Prostate gland (tissue), 2 donors: ENCODE results near the gene LGALS1. TPM values are rescaled to one million over a fixed set of nuclear protein-coding genes. Genes with fewer than 3 reads are reported as not detected.

ENCODE experiments used
- DNase-seq: peaks from one replicate; pipeline ENCODE4 v3.0.0-alpha.2; 2019; ENCODE audit warnings: low spot score
- H3K27ac ChIP-seq, 2 donors: fragments of 200-600 bp; sonication (generic); 2 replicates each; pipeline ENCODE4 v1.5.1; 2017 to 2019
- H3K27me3 ChIP-seq: fragments of 200-600 bp; sonication (generic); replicated peaks from 2 replicates; pipeline ENCODE4 v1.5.1; 2019; ENCODE audit not compliant: insufficient read depth
- H3K36me3 ChIP-seq, 2 donors: fragments of 200-600 bp; sonication (generic); 1 replicate in 1 of 2; 2 replicates in 1 of 2; pipeline versions ENCODE4 v1.5.1 to v1.8.1; 2017 to 2019
- H3K4me1 ChIP-seq: fragments of 200-600 bp; sonication (generic); replicated peaks from 2 replicates; pipeline ENCODE4 v1.5.1; 2019
- H3K4me3 ChIP-seq, 2 donors: fragments of 200-600 bp; sonication (generic); 2 replicates each; pipeline ENCODE4 v1.5.1; 2017 to 2019
- H3K9me3 ChIP-seq: fragments of 200-600 bp; sonication (generic); 2 replicates; pipeline ENCODE4 v1.5.1; 2017
- POLR2A ChIP-seq: fragments of 450-650 bp; IDR thresholded peaks from one replicate; pipeline ENCODE4 v1.6.1; 2016; ENCODE audit warnings: antibody characterized with exemption, mild to moderate bottlenecking
- POLR2AphosphoS5 ChIP-seq: sonication (generic); formaldehyde crosslinking; IDR thresholded peaks from one replicate; pipeline ENCODE4 v1.6.1; 2017; ENCODE audit warnings: antibody characterized with exemption
- WGBS: methylation state at CpG from one replicate; pipeline ENCODE4 v1.1.5; 2018; 5-methylcytosine and 5-hydroxymethylcytosine counted together
- intact Hi-C: fragments of 100-400 bp; cut with DNase I; formaldehyde crosslinking; loops from one replicate; pipeline ENCODE4 v1.14.2; 2022
- small RNA-seq, 2 donors: library from RNA; depleted of rRNA; stranded (forward); fragments of <200 nt; gene quantifications; one replicate each; pipeline ENCODE3, GENCODE V24; 2016
- total RNA-seq, 2 donors: library from RNA; depleted of rRNA; stranded (reverse); fragments of >200 nt; gene quantifications; one replicate each; pipeline ENCODE4 v1.1.0, GENCODE V29; 2016
- TF ChIP-seq, protein P1 (sequence below), 4 experiments: fragments of 200-600 bp in 2 of 4; fragments of 450-650 bp in 2 of 4; sonication (generic) in 2 of 4; IDR thresholded peaks; 1 replicate in 3 of 4; 2 replicates in 1 of 4; pipeline ENCODE4 v1.5.1; 2016 to 2019; ENCODE audit warnings: antibody characterized with exemption in 4 of 4, mild to moderate bottlenecking in 2 of 4, moderate library complexity in 2 of 4

LGALS1 gene
- total RNA-seq, 2 donors from 2014 or later: 365 to 1,063 TPM

DNA sequence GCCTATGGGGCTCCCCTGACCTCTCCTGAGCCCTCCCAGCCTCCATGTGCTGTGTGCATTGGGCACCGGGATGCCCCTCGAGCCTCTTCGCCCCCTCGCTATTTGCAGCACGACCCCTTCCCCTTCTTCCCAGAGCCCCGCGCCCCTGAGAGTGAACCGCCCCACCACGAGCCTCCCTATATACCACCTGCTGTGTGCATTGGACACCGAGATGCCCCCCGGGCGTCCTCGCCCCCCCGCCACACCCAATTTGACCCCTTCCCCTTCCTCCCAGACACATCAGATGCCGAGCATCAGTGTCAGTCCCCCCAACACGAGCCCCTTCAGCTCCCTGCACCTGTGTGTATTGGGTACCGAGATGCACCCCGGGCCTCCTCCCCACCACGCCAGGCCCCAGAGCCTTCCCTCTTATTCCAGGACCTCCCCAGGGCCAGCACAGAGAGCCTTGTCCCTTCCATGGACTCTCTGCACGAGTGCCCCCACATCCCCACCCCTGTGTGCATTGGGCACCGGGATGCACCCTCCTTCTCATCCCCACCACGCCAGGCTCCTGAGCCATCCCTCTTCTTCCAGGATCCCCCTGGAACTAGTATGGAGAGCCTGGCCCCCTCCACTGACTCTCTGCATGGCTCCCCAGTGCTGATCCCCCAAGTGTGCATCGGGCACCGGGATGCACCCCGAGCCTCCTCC, 50.3 kb downstream of the LGALS1 start:
- DNase-seq: no peak
- H3K4me1 ChIP-seq: no peaks in the 10 kb centered on the region
- WGBS: 93% methylated on average over 25 of the region's 25 CpGs

DNA sequence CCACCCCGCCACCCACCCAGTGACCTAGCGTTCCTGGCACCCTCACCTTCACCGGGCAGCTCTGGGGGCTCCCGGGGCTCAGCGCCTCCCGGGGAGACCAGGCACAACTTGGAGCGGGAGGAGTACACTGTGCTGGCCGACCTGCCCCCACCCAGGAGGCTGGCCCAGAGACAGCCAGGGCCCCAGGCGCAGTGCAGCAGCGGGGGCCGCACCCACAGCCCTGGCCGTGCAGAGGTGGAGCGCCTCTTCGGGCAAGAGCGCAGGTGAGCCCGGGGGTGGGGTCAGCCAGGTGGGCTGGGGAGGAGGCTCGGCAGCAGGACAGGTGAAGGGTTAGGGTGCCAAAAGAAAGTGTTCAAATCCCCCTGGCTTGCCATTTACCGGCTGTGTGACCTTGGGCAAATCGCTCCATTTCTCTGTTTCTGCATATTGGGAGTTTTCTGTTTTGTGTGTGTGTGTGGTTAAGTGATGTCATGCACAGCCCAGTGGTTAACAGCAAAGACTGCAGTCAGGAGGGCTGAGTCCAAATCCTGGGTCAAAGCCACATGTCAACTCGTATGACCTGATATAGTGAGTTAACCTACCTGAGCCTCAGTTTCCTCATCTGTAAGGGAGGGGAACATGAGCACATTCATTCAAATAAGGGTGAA, 50.9 kb downstream of the LGALS1 start:
- Histone ChIP-seq H3K4me1 (no peaks in the 10 kb centered on the region), H3K27me3 (no peaks in the 10 kb centered on the region), H3K9me3 (no peaks in the 10 kb centered on the region), H3K36me3 (no peaks in the 10 kb centered on the region), H3K4me3 (no peak overlapping the region), H3K27ac (no peak overlapping the region)
- no peak for DNase-seq
- intact Hi-C loops: no loop called here
- 88% methylated on average over 20 of the region's 20 CpGs for WGBS
- TF ChIP-seq, protein P1, sequence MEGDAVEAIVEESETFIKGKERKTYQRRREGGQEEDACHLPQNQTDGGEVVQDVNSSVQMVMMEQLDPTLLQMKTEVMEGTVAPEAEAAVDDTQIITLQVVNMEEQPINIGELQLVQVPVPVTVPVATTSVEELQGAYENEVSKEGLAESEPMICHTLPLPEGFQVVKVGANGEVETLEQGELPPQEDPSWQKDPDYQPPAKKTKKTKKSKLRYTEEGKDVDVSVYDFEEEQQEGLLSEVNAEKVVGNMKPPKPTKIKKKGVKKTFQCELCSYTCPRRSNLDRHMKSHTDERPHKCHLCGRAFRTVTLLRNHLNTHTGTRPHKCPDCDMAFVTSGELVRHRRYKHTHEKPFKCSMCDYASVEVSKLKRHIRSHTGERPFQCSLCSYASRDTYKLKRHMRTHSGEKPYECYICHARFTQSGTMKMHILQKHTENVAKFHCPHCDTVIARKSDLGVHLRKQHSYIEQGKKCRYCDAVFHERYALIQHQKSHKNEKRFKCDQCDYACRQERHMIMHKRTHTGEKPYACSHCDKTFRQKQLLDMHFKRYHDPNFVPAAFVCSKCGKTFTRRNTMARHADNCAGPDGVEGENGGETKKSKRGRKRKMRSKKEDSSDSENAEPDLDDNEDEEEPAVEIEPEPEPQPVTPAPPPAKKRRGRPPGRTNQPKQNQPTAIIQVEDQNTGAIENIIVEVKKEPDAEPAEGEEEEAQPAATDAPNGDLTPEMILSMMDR (IDR thresholded peaks at IDR 0.05): no peak
- TF ChIP-seq POLR2AphosphoS5 (no peak), POLR2A (no peak)

More for the DNA sequence above, 50.3 kb downstream of the LGALS1 start:
- H3K36me3 ChIP-seq: no peaks in the 10 kb centered on the region
- TF ChIP-seq, protein P1 (IDR thresholded peaks at IDR 0.05): no peak
- TF ChIP-seq POLR2AphosphoS5 (no peak), POLR2A (no peak)
- no peaks in the 10 kb centered on the region for H3K9me3 ChIP-seq
- H3K4me3 ChIP-seq: no peak overlapping the region
- H3K27ac ChIP-seq: no peak overlapping the region
- no peaks in the 10 kb centered on the region for H3K27me3 ChIP-seq
- intact Hi-C loops: no loop called here

DNA sequence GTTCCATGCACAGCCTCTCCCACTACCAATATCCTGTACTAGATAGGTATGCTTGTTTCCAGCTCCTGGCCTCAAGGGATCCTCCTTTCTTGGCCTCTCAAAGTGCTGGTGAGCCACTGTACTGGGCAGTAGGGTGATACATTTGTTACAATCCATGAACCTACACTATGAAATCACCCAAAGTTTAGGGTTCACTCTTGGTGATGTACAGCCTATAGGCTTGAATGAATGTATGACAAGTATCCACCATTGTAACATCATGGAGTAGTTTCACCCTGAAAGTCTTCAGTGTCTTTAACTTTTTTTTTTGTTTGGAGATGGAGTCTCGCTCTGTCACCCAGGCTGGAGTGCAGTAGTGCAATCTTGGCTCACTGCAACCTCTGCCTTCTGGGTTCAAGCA, 53.2 kb downstream of the LGALS1 start:
- intact Hi-C loops: no loop called here
- no peaks in the 10 kb centered on the region for H3K27me3 ChIP-seq
- no peak overlapping the region for H3K27ac ChIP-seq
- no peak overlapping the region for H3K4me3 ChIP-seq
- 96% methylated on average over 1 of the region's 1 CpG for WGBS
- no peaks in the 10 kb centered on the region for H3K4me1 ChIP-seq
- no peaks in the 10 kb centered on the region for H3K9me3 ChIP-seq
- no peak for TF ChIP-seq POLR2AphosphoS5
- no peak for TF ChIP-seq POLR2A
- TF ChIP-seq, protein P1 (IDR thresholded peaks at IDR 0.05): no peak
- no peak for DNase-seq
- no peaks in the 10 kb centered on the region for H3K36me3 ChIP-seq

Small RNAs within 50 kb of the gene (small RNA-seq; reads per million reads assigned to genes)
- gene RN7SL385P: 0 reads per million in 2 donors

Other genes with a start within 250 kb of the LGALS1 start
- gene ELFN2, start 248.2 kb upstream of the LGALS1 start, total RNA-seq: 1 to 10 TPM; 2.8 to 4.3 TPM
- 1 to 10 TPM; 4.4 to 7.3 TPM for gene MFNG, start 189.3 kb upstream of the LGALS1 start, total RNA-seq
- 10 to 100 TPM; 14.2 to 70.7 TPM for gene CARD10, start 156.2 kb upstream of the LGALS1 start, total RNA-seq
- gene CDC42EP1, start 115.2 kb upstream of the LGALS1 start, total RNA-seq: 10 to 100 TPM; 28.6 to 97.0 TPM
- not detected for gene LGALS2, start 95.5 kb upstream of the LGALS1 start, total RNA-seq
- gene GGA1, start 66.8 kb upstream of the LGALS1 start, total RNA-seq: 100 to 1,000 TPM in 1 of 2 donors, 10 to 100 TPM in 1; 43.9 to 146 TPM
- gene SH3BP1, start 36.0 kb upstream of the LGALS1 start, total RNA-seq: 10 to 100 TPM; 10.9 to 12.0 TPM
- 10 to 100 TPM; 12.9 to 87.8 TPM for gene PDXP, start 16.9 kb upstream of the LGALS1 start, total RNA-seq
- gene NOL12, start 10.7 kb downstream of the LGALS1 start, total RNA-seq: 10 to 100 TPM; 39.6 to 49.0 TPM
- gene TRIOBP, start 21.4 kb downstream of the LGALS1 start, total RNA-seq: 100 to 1,000 TPM; 114 to 115 TPM
- gene GCAT, start 132.3 kb downstream of the LGALS1 start, total RNA-seq: 10 to 100 TPM; 37.8 to 92.7 TPM
- gene GALR3, start 147.7 kb downstream of the LGALS1 start, total RNA-seq: under 1 TPM in 1 of 2 donors, not detected in 1; 0.85 TPM
- gene ANKRD54, start 168.7 kb downstream of the LGALS1 start, total RNA-seq: 10 to 100 TPM; 72.4 to 94.5 TPM
- 100 to 1,000 TPM; 385 to 501 TPM for gene EIF3L, start 173.8 kb downstream of the LGALS1 start, total RNA-seq
- 10 to 100 TPM; 42.8 to 62.8 TPM for gene MICALL1, start 230.7 kb downstream of the LGALS1 start, total RNA-seq